ENCODE measurements around the gene TBX19.

The TBX19 gene

GRCh38 chr1:168324745-168325425, 44.2 kb downstream of the TBX19 start:
- no peak for DNase-seq

GRCh38 chr1:168328731-168329364, 48.2 kb downstream of the TBX19 start:
- DNase-seq = no peak

- no peak for DNase-seq
These were observed 49.6 kb downstream of the TBX19 start for GRCh38 chr1:168330285-168330684.

GRCh38 chr1:168331569-168331968, 50.9 kb downstream of the TBX19 start:
- DNase-seq = no peak

- DNase-seq = no peak
These were observed 53.0 kb downstream of the TBX19 start for GRCh38 chr1:168333562-168334276.

- DNase-seq = no peak
These were observed 54.8 kb downstream of the TBX19 start for GRCh38 chr1:168335500-168335899.

GRCh38 chr1:168338589-168339503, 58.2 kb downstream of the TBX19 start:
- DNase-seq = no peak

- no peak for DNase-seq
These were observed 60.3 kb downstream of the TBX19 start for GRCh38 chr1:168340781-168341482.

- DNase-seq = no peak
These were observed 60.9 kb downstream of the TBX19 start for GRCh38 chr1:168341483-168341975.

- peak; percentile 17 for DNase-seq
These were observed 62.0 kb downstream of the TBX19 start for GRCh38 chr1:168342572-168343280.

- no peak for DNase-seq
These were observed 62.9 kb downstream of the TBX19 start for GRCh38 chr1:168343566-168343965.

GRCh38 chr1:168344517-168344916, 63.8 kb downstream of the TBX19 start:
- DNase-seq = no peak

- no peak for DNase-seq
These were observed 65.3 kb downstream of the TBX19 start for GRCh38 chr1:168345939-168346338.

- DNase-seq = no peak
These were observed 67.0 kb downstream of the TBX19 start for GRCh38 chr1:168347630-168348029.

- DNase-seq = no peak
These were observed 67.6 kb downstream of the TBX19 start for GRCh38 chr1:168348146-168348709.

GRCh38 chr1:168354335-168355269, 73.9 kb downstream of the TBX19 start:
- DNase-seq = peak; percentile 6

- DNase-seq = no peak
These were observed 79.7 kb downstream of the TBX19 start for GRCh38 chr1:168360151-168361021.

GRCh38 chr1:168361252-168361651, 80.6 kb downstream of the TBX19 start:
- no peak for DNase-seq

GRCh38 chr1:168362991-168363390, 82.3 kb downstream of the TBX19 start:
- DNase-seq = no peak

Data from NCI-H510A (cell line).